DMS114 treated with DMSO at 0.1 percent for 48 hours (cell line): Measurements from ENCODE around the gene PM20D2.

Source experiments
- DNase-seq: peaks from one replicate; lab custom pipeline; 2025; ENCODE audit not compliant: unreplicated experiment; lab: John Stamatoyannopoulos, UW

PM20D2 gene

GRCh38 chr6:89144354-89144906, 1.4 kb upstream of the PM20D2 start:
- no peak for DNase-seq

- peak; percentile 36 for DNase-seq
Observed at GRCh38 chr6:89145091-89145955, 532 bp upstream of the PM20D2 start.

GRCh38 chr6:89146718-89147700, 1.2 kb downstream of the PM20D2 start:
- DNase-seq, result no peak

- no peak for DNase-seq
Observed at GRCh38 chr6:89148016-89148750, 2.3 kb downstream of the PM20D2 start.

GRCh38 chr6:89154131-89154530, 8.3 kb downstream of the PM20D2 start:
- no peak for DNase-seq

GRCh38 chr6:89160331-89161092, 14.7 kb downstream of the PM20D2 start:
- no peak for DNase-seq

GRCh38 chr6:89161326-89162046, 15.6 kb downstream of the PM20D2 start:
- no peak for DNase-seq

- no peak for DNase-seq
Observed at GRCh38 chr6:89162047-89162371, 16.2 kb downstream of the PM20D2 start.

- DNase-seq, result no peak
Observed at GRCh38 chr6:89172131-89172530, 26.3 kb downstream of the PM20D2 start.

GRCh38 chr6:89173634-89174033, 27.8 kb downstream of the PM20D2 start:
- no peak for DNase-seq

- no peak for DNase-seq
Observed at GRCh38 chr6:89180112-89180511, 34.3 kb downstream of the PM20D2 start.

- DNase-seq, result no peak
Observed at GRCh38 chr6:89180971-89181370, 35.1 kb downstream of the PM20D2 start.

GRCh38 chr6:89183294-89183693, 37.4 kb downstream of the PM20D2 start:
- no peak for DNase-seq

GRCh38 chr6:89184344-89184743, 38.5 kb downstream of the PM20D2 start:
- DNase-seq, result no peak

- no peak for DNase-seq
Observed at GRCh38 chr6:89186762-89187161, 40.9 kb downstream of the PM20D2 start.

- DNase-seq, result no peak
Observed at GRCh38 chr6:89187504-89187903, 41.6 kb downstream of the PM20D2 start.

- DNase-seq, result no peak
Observed at GRCh38 chr6:89190741-89191140, 44.9 kb downstream of the PM20D2 start.

GRCh38 chr6:89194559-89194958, 48.7 kb downstream of the PM20D2 start:
- no peak for DNase-seq

- DNase-seq, result no peak
Observed at GRCh38 chr6:89197141-89197540, 51.3 kb downstream of the PM20D2 start.

GRCh38 chr6:89198235-89198634, 52.4 kb downstream of the PM20D2 start:
- DNase-seq, result no peak
